ENCODE results near the gene ADAMTS20. TPM values are rescaled to one million over a fixed set of nuclear protein-coding genes. Genes with fewer than 3 reads are reported as not detected.
"Not testable (repeated sequence)": the region's sequence is repeated elsewhere in the genome, so short reads cannot be mapped to it uniquely, and the experiment has no call there.

ADAMTS20 gene
- total RNA-seq, 4 donors from 2014 or later, result not detected

DNA sequence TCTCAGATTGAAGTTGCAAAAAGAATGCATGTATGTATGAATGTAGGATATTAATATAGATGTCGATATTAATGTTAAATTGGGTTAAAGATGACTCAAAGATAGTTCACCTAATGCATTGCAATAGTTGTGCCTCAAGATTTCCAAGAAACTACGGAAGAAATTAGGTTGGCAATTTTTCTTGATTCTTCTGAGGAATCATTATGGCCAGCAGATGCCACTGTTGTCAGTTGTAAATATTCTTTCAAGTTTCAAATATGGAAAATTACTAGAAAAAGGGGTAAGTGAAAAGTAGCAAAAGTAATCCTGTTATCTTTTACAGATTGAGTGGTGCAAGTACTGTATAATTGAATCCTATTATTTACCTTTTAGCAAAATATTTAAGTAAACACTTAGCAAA, 202.1 kb downstream of the ADAMTS20 start:
- Histone ChIP-seq H3K27ac (no peak overlapping the region), H3K27me3 (no peaks in the 10 kb centered on the region), H3K4me1 (no peaks in the 10 kb centered on the region), H3K4me3 (no peak overlapping the region), H3K36me3 (no peaks in the 10 kb centered on the region), H3K9me3 (no peaks in the 10 kb centered on the region)
- no peak for TF ChIP-seq POLR2A (IDR thresholded peaks at IDR 0.05)
- no peak for TF ChIP-seq POLR2AphosphoS5 (IDR thresholded peaks at IDR 0.05)
- TF ChIP-seq, protein P1, sequence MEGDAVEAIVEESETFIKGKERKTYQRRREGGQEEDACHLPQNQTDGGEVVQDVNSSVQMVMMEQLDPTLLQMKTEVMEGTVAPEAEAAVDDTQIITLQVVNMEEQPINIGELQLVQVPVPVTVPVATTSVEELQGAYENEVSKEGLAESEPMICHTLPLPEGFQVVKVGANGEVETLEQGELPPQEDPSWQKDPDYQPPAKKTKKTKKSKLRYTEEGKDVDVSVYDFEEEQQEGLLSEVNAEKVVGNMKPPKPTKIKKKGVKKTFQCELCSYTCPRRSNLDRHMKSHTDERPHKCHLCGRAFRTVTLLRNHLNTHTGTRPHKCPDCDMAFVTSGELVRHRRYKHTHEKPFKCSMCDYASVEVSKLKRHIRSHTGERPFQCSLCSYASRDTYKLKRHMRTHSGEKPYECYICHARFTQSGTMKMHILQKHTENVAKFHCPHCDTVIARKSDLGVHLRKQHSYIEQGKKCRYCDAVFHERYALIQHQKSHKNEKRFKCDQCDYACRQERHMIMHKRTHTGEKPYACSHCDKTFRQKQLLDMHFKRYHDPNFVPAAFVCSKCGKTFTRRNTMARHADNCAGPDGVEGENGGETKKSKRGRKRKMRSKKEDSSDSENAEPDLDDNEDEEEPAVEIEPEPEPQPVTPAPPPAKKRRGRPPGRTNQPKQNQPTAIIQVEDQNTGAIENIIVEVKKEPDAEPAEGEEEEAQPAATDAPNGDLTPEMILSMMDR (IDR thresholded peaks at IDR 0.05), result no peak
- no peak for TF ChIP-seq EP300 (IDR thresholded peaks at IDR 0.05)
- 47 to 57% methylated on average over 2 of the region's 2 CpGs for WGBS, 2 donors (ENCODE audit: low coverage in 1 of 2)
- ATAC-seq, result no peak

DNA sequence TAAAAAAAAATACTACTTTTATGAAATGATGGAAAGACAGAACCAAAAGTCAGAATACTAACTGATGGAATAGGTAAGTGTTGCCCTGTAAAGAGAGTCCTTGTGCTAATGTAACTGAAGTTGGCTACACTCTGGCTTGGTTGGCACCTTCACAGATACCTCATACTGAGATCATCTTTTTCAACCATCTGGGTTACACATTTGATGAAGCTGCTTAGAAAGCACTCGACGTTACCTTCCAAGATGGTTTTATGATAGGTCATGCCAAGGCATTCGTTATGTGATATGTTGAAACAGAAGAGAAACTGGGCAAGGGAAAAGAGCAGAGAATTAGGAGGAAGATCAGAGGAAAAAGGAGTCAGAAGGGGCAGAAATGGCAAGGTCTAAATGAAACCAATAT, 203.8 kb downstream of the ADAMTS20 start:
- no peaks in the 10 kb centered on the region for H3K36me3 ChIP-seq
- no peak overlapping the region for H3K27ac ChIP-seq
- no peak for ATAC-seq
- no peaks in the 10 kb centered on the region for H3K9me3 ChIP-seq
- TF ChIP-seq, protein P1 (IDR thresholded peaks at IDR 0.05), result no peak
- TF ChIP-seq EP300 (IDR thresholded peaks at IDR 0.05) (no peak), POLR2A (IDR thresholded peaks at IDR 0.05) (no peak), POLR2AphosphoS5 (IDR thresholded peaks at IDR 0.05) (no peak)
- H3K4me3 ChIP-seq, result no peak overlapping the region
- 40 to 71% methylated on average over 2 to 3 of the region's 3 CpGs for WGBS, 2 donors (ENCODE audit: low coverage in 1 of 2)
- H3K4me1 ChIP-seq, result no peaks in the 10 kb centered on the region
- no peaks in the 10 kb centered on the region for H3K27me3 ChIP-seq

DNA sequence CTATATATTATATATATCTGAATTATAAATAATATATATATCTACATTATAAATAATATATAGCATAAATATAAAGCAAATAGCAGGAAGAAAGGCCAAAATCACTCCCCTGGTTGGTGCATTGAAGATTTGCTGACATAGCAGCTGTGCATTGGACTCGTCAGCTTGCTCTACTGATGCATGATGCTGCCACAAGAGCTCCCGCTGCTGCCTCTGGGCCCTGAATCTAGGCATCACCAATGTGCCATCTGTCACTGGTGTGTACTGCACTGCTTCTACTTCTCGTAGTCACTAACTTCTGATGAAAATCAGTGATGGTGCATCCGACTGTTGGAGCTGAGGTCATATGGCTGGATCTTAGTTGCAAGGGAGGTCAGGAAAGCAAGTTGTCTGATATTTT, 205.0 kb downstream of the ADAMTS20 start:
- no peak for TF ChIP-seq POLR2A (IDR thresholded peaks at IDR 0.05)
- no peak for TF ChIP-seq POLR2AphosphoS5 (IDR thresholded peaks at IDR 0.05)
- TF ChIP-seq EP300 (IDR thresholded peaks at IDR 0.05), result no peak
- TF ChIP-seq, protein P1 (IDR thresholded peaks at IDR 0.05), result no peak
- 79 to 80% methylated on average over 4 of the region's 4 CpGs for WGBS, 2 donors (ENCODE audit: low coverage in 1 of 2)
- Histone ChIP-seq H3K4me3 (no peak overlapping the region), H3K27ac (no peak overlapping the region), H3K36me3 (no peaks in the 10 kb centered on the region), H3K9me3 (no peaks in the 10 kb centered on the region), H3K27me3 (no peaks in the 10 kb centered on the region), H3K4me1 (no peaks in the 10 kb centered on the region)
- no peak for ATAC-seq

DNA sequence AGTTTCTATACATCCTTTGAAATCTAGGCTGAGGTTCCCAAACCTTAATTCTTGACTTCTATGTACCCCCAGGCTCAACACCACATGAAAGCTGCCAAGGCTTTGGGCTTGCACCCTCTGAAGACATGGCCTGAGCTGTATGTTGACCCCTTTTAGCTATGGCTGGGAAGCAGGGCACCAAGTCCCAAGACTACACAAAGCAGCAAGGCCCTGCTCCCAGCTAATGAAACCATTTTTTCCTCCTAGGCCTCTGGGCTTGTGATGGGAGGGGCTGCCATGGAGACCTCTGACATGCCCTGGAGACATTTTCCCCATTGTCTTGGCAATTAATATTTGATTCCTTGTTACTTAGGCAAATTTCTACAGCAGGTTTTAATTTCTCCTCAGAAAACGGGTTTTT, 207.0 kb downstream of the ADAMTS20 start:
- H3K9me3 ChIP-seq, result no peaks in the 10 kb centered on the region
- H3K27me3 ChIP-seq, result no peaks in the 10 kb centered on the region
- 90 to 100% methylated on average over 1 of the region's 1 CpG for WGBS, 2 donors (ENCODE audit: low coverage in 1 of 2)
- no peaks in the 10 kb centered on the region for H3K4me1 ChIP-seq
- no peak overlapping the region for H3K27ac ChIP-seq
- TF ChIP-seq EP300 (IDR thresholded peaks at IDR 0.05) (no peak), POLR2A (IDR thresholded peaks at IDR 0.05) (no peak), POLR2AphosphoS5 (IDR thresholded peaks at IDR 0.05) (no peak)
- TF ChIP-seq, protein P1 (IDR thresholded peaks at IDR 0.05), result no peak
- H3K4me3 ChIP-seq, result no peak overlapping the region
- no peaks in the 10 kb centered on the region for H3K36me3 ChIP-seq
- ATAC-seq, result no peak

DNA sequence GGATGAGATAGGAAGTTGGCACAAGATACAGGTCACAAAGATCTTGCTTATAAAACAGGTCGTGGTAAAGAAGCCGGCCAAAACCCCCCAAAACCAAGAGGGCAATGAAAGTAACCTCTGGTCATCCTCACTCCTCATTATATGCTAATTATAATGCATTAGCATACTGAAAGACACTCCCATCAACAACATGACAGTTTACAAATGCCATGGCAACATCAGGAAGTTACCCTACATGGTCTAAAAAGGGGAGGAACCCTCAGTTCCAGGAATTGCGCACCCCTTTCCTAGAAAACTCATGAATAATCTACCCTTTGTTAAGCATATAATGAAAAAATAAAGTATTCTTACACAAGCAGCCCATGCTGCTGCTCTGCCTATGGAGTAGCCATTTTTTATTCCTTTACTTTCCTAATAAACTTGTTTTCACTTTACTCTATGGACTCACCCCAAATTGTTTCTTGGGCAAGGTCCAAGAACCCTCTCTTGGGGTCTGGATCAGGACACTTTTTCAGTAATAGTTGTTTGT, 210.2 kb downstream of the ADAMTS20 start:
- H3K4me3 ChIP-seq, ATAC-seq, H3K27ac ChIP-seq, H3K36me3 ChIP-seq, H3K27me3 ChIP-seq, H3K9me3 ChIP-seq: not testable (repeated sequence)
- H3K4me1 ChIP-seq, result peaks cover 0 to 19% (median 0%) of the 10 kb centered on the region in 3 donors
- 72 to 86% methylated on average over 3 of the region's 3 CpGs for whole genome bisulfite sequencing, 2 donors (ENCODE audit: low coverage in 1 of 2)

Measured in gastroesophageal sphincter (tissue), 4 donors.